ENCODE results near the gene NTRK1. TPM values are rescaled to one million over a fixed set of nuclear protein-coding genes. Genes with fewer than 3 reads are reported as not detected.

The NTRK1 gene
- total RNA-seq, 6 experiments from 2014 or later: not detected

DNA sequence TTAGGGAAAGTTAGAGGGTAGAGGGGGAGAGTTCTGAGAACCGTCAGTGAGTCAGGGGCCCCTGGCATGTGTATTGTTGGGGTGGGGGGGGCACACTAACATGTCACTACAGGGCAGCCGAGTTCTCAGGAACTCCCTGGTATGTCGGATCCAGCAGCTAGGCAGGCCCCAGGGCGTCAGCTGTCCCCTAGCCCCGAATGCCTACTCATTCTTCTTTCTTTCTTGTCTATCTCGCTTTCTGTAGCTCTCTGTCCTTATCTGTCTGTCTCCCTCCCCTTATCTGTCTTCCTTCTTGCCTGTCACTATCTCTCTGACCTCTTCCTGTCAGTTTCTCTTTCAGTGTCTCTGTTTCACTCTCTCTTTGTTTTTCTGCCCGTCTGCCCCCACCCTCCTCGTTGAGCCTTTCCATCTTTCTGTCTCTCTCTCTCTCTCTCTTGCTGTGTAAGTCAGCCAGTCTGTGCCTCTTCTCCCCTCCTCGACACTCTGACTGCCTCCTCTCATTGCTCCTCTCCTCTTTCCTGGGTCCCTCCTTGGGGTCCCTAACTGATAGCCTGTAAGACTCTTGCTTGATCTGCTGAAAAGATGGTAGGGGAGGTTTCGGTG is 2.4 kb downstream of the NTRK1 start:
- Histone ChIP-seq H3K27me3 (peaks cover 4 to 13% of the 10 kb centered on the region in 2 donors), H3K27ac (no peak overlapping the region), H3K36me3 (no peaks in the 10 kb centered on the region), H3K9me3 (no peaks in the 10 kb centered on the region), H3K4me3 (no peak overlapping the region), H3K4me1 (peaks cover 0 to 21% (median 0%) of the 10 kb centered on the region in 4 donors)
- DNase-seq (no peak), ATAC-seq (no peak)
- 45% methylated on average over 10 of the region's 10 CpGs for WGBS (ENCODE audit: insufficient coverage, low coverage, low lambda C conversion rate, missing lambda C conversion rate)
- intact Hi-C loops (cut with DNase I): no loop called here
- TF ChIP-seq, protein P1, sequence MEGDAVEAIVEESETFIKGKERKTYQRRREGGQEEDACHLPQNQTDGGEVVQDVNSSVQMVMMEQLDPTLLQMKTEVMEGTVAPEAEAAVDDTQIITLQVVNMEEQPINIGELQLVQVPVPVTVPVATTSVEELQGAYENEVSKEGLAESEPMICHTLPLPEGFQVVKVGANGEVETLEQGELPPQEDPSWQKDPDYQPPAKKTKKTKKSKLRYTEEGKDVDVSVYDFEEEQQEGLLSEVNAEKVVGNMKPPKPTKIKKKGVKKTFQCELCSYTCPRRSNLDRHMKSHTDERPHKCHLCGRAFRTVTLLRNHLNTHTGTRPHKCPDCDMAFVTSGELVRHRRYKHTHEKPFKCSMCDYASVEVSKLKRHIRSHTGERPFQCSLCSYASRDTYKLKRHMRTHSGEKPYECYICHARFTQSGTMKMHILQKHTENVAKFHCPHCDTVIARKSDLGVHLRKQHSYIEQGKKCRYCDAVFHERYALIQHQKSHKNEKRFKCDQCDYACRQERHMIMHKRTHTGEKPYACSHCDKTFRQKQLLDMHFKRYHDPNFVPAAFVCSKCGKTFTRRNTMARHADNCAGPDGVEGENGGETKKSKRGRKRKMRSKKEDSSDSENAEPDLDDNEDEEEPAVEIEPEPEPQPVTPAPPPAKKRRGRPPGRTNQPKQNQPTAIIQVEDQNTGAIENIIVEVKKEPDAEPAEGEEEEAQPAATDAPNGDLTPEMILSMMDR (IDR thresholded peaks at IDR 0.05): no peak
- TF ChIP-seq POLR2A (IDR thresholded peaks at IDR 0.05): no peak

DNA sequence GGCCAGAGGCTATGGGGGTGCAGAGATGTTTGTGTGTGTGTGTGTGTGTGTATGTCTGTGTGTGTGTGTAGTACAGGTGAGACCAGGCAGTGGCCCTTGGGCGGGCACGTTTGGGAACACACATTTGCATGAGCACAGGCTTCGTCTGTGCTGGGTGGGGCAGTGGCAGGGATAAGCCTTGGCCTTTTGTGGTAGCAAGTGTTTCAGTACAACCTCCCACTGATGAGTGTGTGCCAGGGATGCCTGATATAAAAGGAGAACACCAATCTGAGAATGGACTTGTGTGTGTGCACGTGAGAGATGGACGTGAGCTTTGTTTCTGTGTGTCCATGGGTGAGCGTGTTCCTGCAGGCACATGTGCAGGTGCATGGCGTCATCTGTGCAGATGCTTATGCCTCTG is 3.0 kb downstream of the NTRK1 start:
- Histone ChIP-seq H3K9me3 (no peaks in the 10 kb centered on the region), H3K27me3 (peaks cover 4 to 13% of the 10 kb centered on the region in 2 donors), H3K36me3 (no peaks in the 10 kb centered on the region), H3K4me3 (no peak overlapping the region), H3K4me1 (peaks cover 0 to 19% (median 0%) of the 10 kb centered on the region in 4 donors), H3K27ac (no peak overlapping the region)
- TF ChIP-seq POLR2A (IDR thresholded peaks at IDR 0.05): no peak
- TF ChIP-seq, protein P1 (IDR thresholded peaks at IDR 0.05): no peak
- intact Hi-C loops (cut with DNase I): no loop called here
- WGBS (ENCODE audit: insufficient coverage, low coverage, low lambda C conversion rate, missing lambda C conversion rate): 62% methylated on average over 3 of the region's 7 CpGs
- no peak for ATAC-seq
- DNase-seq: no peak

DNA sequence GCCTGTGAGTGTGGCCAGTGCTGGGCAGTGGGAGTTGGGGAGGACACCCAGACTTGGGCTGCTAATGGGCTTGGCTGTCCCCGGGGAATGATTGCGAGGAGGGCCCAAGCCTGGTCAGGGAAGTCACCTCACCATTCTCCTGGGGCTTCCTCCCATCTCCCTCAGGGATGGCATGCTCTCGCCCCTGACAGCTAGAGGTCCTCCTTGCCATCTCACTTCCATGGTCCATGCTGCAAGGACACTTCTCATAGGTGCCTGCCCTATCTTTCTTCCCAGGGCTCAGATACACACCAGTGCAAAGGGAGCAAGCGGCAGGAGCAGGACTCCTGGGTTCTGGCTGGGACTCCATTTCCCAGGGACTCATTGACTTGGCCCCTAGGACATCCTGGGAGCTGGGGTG is 4.1 kb downstream of the NTRK1 start:
- H3K27ac ChIP-seq: no peak overlapping the region
- no peaks in the 10 kb centered on the region for H3K9me3 ChIP-seq
- H3K4me1 ChIP-seq: peaks cover 0 to 13% (median 0%) of the 10 kb centered on the region in 4 donors
- ATAC-seq: no peak
- H3K36me3 ChIP-seq: no peaks in the 10 kb centered on the region
- H3K27me3 ChIP-seq: peaks cover 4 to 6% of the 10 kb centered on the region in 2 donors
- intact Hi-C loops (cut with DNase I): no loop called here
- WGBS (ENCODE audit: insufficient coverage, low coverage, low lambda C conversion rate, missing lambda C conversion rate): no CpG with 5 or more reads among the region's 4 CpGs
- H3K4me3 ChIP-seq: no peak overlapping the region
- no peak for DNase-seq
- no peak for TF ChIP-seq POLR2A (IDR thresholded peaks at IDR 0.05)

DNA sequence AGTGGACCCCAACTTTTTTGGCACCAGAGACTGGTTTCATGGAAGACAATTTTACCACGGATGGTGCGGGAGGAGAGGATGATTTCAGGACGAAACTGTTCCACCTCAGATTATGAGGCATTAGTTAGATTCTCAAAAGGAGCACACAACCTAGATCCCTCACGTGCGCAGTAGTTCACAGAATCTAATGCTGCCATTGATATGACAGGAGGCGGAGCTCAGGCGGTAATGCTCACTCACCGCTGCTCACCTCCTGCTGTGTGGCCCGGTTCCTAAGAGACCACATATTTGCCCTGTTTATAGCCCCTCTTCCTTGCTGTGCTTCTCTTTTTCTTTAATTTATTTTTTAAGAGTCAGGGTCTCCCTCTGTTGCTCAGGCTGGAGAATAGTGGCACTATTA is 4.6 kb downstream of the NTRK1 start:
- WGBS (ENCODE audit: insufficient coverage, low coverage, low lambda C conversion rate, missing lambda C conversion rate): 68% methylated on average over 4 of the region's 9 CpGs
- TF ChIP-seq POLR2A (IDR thresholded peaks at IDR 0.05): no peak
- TF ChIP-seq, protein P1 (IDR thresholded peaks at IDR 0.05): no peak
- Histone ChIP-seq H3K9me3 (no peaks in the 10 kb centered on the region), H3K4me1 (peaks cover 0 to 9% (median 0%) of the 10 kb centered on the region in 4 donors), H3K27me3 (peaks cover 4 to 5% of the 10 kb centered on the region in 2 donors), H3K27ac (no peak overlapping the region), H3K4me3 (no peak overlapping the region), H3K36me3 (no peaks in the 10 kb centered on the region)
- no peak for DNase-seq
- intact Hi-C loops (cut with DNase I): no loop called here
- no peak for ATAC-seq

DNA sequence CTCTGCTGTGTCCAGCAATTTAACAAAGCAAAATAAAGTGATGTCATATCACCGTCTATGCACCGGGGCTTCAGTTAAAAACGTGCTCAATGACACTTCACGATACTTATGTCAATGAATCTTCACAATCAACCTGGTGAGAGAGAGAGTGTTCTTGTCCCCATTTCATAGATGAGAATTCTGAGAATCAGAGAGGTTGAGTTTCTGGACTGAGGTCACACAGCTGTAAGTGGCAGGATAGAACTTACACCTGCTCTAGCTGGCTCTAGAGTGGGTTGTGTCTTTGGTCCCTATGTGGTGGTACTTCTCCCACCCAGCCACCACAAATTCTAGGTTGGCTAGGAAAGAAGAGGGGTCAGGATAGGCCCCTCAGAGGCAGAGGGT is 5.2 kb downstream of the NTRK1 start:
- ATAC-seq: no peak
- H3K9me3 ChIP-seq: no peaks in the 10 kb centered on the region
- DNase-seq: no peak
- no peak overlapping the region for H3K4me3 ChIP-seq
- intact Hi-C loops (cut with DNase I): no loop called here
- peaks cover 3 to 4% of the 10 kb centered on the region in 2 donors for H3K27me3 ChIP-seq
- WGBS (ENCODE audit: insufficient coverage, low coverage, low lambda C conversion rate, missing lambda C conversion rate): 46% methylated on average over 3 of the region's 4 CpGs
- no peaks in the 10 kb centered on the region for H3K36me3 ChIP-seq
- H3K27ac ChIP-seq: no peak overlapping the region
- TF ChIP-seq, protein P1 (IDR thresholded peaks at IDR 0.05): no peak
- TF ChIP-seq POLR2A (IDR thresholded peaks at IDR 0.05): no peak
- peaks cover 0 to 3% (median 0%) of the 10 kb centered on the region in 4 donors for H3K4me1 ChIP-seq
